Ishikawa (cell line): ENCODE results near the gene HAUS7.

Experiments
- EP300 ChIP-seq: IDR thresholded peaks from 2 replicates; pipeline ENCODE4 v1.6.1; 2012; ENCODE audit warnings: borderline replicate concordance
- TAF1 ChIP-seq: IDR thresholded peaks from 2 replicates; pipeline ENCODE4 v1.6.1; 2012; ENCODE audit warnings: low read depth, mild to moderate bottlenecking
- TCF12 ChIP-seq: IDR thresholded peaks from 2 replicates; pipeline ENCODE4 v1.6.1; 2012; ENCODE audit warnings: low read depth

GRCh38 chrX:153487590-153488071 is 17.3 kb upstream of the HAUS7 start:
- no peak for TF ChIP-seq TCF12
- no peak for TF ChIP-seq TAF1
- TF ChIP-seq EP300: no peak
